ENCODE data around the gene CTTN.
"Not testable (repeated sequence)": the region's sequence is repeated elsewhere in the genome, so short reads cannot be mapped to it uniquely, and the experiment has no call there.

Gene CTTN

DNA sequence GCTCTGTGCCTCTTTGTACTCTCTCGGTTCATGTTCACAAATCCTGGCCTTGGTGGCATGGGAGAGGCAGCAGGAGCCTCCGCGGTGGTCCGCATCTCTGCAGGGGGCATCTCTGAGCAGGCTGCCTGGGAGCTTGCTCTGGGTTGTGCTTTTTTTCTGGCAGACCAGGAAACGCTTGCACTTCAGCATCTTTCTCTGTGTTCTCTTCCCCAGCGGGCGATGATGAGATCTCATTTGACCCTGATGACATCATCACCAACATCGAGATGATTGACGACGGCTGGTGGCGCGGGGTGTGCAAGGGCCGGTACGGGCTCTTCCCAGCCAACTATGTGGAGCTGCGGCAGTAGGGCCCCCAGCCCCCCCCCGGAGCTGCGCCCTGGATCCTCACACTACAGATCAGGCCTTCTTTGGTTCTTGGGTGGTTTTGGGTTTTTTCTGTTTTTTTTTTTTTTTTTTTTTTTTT is 36.5 kb downstream of the CTTN start:
- Mint-ChIP-seq H3K9me3 (ENCODE audit: low read depth) (no peaks in the 10 kb centered on the region), H3K36me3 (no peaks in the 10 kb centered on the region), H3K4me3 (no peak overlapping the region), H3K27ac (no peak overlapping the region), H3K4me1 (ENCODE audit: low read depth) (no peaks in the 10 kb centered on the region), H3K27me3 (peaks cover 2% of the 10 kb centered on the region)

DNA sequence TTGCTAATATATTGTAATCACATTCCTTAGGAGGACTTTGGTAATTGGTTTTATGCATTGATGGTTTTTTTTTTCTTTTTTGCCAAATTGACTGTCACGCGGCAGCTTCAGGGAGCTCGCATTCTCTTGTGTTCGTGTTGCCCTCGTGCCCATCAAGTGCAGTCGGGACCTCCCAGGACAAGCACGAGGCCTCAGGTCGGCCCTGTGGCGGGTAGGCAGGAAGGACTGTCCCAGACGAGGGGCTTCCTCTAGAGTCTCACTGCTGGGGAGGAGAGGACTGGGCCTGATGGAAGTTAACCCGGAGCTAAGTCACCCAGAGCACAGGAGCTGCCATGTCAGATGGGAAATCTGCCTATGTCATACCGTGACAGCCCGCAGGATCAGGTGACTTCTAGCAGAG is 37.0 kb downstream of the CTTN start:
- Mint-ChIP-seq H3K27me3 (peaks cover 2% of the 10 kb centered on the region), H3K36me3 (no peaks in the 10 kb centered on the region), H3K4me3 (no peak overlapping the region), H3K4me1 (ENCODE audit: low read depth) (no peaks in the 10 kb centered on the region), H3K27ac (no peak overlapping the region), H3K9me3 (ENCODE audit: low read depth) (no peaks in the 10 kb centered on the region)

DNA sequence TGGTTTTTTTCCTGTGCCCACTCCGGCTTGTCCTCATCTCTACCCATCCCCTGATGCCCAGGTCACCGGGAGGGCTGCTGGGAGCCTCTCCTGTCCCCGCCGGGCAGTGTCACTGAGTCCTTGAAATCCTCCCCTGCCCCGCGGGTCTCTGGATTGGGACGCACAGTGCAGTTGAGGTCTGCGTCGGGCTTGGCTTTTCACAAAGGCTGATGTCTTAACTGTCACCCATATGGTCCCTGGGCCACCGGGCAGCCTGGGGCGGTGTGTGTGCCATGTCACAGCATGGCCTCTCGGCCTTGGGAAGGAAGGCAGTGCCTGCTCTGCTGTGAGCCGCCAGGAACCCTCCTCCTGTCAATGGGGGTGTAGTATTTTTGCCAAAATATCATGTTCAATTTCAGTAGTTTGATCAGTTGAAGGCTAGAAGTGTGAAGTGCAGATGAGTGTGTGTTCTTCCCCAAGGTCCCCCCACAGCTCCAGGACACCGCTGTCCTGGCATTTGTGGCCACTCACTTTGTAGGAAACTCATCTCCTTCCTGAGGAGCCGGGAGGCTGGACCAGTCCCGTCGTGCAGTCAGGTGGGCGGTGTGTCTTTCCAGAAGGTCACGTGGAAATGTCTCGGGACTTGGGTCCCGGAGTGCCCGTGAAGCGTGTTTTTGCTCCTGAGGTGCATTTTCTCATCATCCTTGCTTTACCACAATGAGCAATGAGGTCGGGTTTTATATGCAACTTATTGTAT is 37.6 kb downstream of the CTTN start:
- H3K36me3 Mint-ChIP-seq, result no peaks in the 10 kb centered on the region
- no peak overlapping the region for H3K27ac Mint-ChIP-seq
- peaks cover 2% of the 10 kb centered on the region for H3K27me3 Mint-ChIP-seq
- H3K4me3 Mint-ChIP-seq, result no peak overlapping the region
- H3K9me3 Mint-ChIP-seq (ENCODE audit: low read depth), result no peaks in the 10 kb centered on the region
- no peaks in the 10 kb centered on the region for H3K4me1 Mint-ChIP-seq (ENCODE audit: low read depth)

DNA sequence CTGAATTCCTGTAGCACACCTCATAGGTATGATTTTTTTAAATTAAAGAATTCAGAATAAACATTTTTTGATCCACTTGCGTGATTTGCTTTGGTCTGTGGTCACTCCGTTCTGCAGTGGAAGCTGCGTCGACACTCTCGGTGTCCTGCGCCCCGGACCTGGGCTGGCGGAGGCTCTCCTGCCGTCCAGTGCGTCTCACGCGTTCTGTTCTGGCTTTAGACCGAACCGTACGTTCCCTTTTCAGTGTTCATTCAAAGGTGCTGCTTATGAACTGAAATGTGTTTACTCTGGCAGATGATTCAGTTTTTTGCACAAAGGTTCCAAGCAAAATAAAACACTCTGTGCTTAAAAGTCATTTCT is 38.2 kb downstream of the CTTN start:
- Mint-ChIP-seq H3K36me3 (no peaks in the 10 kb centered on the region), H3K27ac (no peak overlapping the region), H3K4me3 (no peak overlapping the region), H3K4me1 (ENCODE audit: low read depth) (no peaks in the 10 kb centered on the region), H3K9me3 (ENCODE audit: low read depth) (no peaks in the 10 kb centered on the region), H3K27me3 (peaks cover 2% of the 10 kb centered on the region)

DNA sequence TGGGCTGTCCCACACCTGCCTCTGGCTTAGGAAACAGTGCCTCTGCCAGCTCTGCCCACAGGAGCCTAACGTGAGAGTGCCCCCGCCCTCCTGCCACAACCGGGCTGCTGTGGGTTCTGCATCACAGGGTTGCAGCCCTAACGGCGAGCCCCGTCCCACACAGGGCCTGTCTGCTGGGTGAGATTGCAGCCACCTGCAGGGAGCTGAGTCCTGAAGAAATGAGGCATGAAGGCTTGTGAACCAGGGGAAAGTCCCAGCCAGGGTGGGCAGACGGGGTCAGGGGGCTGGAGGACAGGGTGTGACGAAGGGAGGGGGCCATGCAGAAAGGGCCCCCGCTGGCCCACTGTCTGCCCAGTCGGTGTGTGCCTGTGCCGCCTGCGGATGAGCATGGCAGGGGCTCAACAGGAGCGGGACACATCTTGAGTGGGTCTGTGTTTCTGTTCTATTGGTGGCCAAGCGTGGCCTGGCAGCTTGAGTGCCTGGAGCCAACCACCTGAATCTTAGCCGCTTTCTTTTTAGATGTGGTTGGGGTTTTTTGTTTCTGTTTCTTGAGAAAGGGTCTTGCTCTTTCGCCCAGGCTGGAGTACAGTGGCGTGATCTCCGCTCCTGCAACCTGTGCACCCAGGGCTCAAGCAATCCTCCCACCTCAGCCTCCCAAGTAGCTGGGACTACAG is 38.9 kb downstream of the CTTN start:
- no peak overlapping the region for H3K4me3 Mint-ChIP-seq
- H3K9me3 Mint-ChIP-seq (ENCODE audit: low read depth), result no peaks in the 10 kb centered on the region
- no peaks in the 10 kb centered on the region for H3K36me3 Mint-ChIP-seq
- no peaks in the 10 kb centered on the region for H3K4me1 Mint-ChIP-seq (ENCODE audit: low read depth)
- H3K27ac Mint-ChIP-seq, result no peak overlapping the region
- H3K27me3 Mint-ChIP-seq, result peaks cover 5% of the 10 kb centered on the region

DNA sequence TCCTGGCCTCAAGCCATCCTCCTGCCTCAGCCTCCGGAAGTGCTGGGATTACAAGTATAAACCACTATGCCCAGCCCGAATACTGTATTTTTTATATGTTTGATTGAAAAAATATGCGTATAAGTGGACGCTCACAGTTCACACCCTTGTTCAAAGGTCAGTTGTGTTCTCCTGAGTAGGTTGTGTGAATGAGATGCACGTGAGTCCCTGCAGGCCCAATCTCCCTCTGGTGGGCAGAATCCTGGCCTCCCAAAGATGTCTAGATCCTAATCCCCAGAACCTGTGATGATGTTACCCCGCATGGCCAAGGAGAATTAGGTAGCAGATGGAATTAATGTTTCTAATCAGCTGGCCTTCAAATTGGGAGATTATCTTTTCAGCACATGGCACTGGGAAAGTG is 41.9 kb downstream of the CTTN start:
- H3K36me3 Mint-ChIP-seq, result no peaks in the 10 kb centered on the region
- H3K4me3 Mint-ChIP-seq, result no peak overlapping the region
- H3K27ac Mint-ChIP-seq, result no peak overlapping the region
- no peaks in the 10 kb centered on the region for H3K4me1 Mint-ChIP-seq (ENCODE audit: low read depth)
- peaks cover 8% of the 10 kb centered on the region for H3K27me3 Mint-ChIP-seq
- H3K9me3 Mint-ChIP-seq (ENCODE audit: low read depth), result no peaks in the 10 kb centered on the region

DNA sequence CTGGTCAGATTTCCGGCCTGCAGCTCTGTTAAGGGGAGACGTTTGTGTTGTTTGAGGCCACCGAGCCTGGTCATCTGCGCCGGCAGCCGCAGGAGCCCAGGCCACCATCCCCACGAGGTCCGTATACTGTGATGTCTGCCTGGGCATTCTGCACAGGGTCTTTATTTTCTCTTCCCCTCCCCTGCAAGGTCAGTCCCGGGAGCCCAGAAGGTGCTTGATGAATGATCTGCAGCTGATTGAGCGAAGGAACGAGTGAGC is 45.4 kb downstream of the CTTN start:
- no peaks in the 10 kb centered on the region for H3K4me1 Mint-ChIP-seq (ENCODE audit: low read depth)
- no peak overlapping the region for H3K4me3 Mint-ChIP-seq
- peaks cover 11% of the 10 kb centered on the region for H3K27me3 Mint-ChIP-seq
- no peak overlapping the region for H3K27ac Mint-ChIP-seq
- H3K9me3 Mint-ChIP-seq (ENCODE audit: low read depth), result peaks cover 5% of the 10 kb centered on the region
- peaks cover 4% of the 10 kb centered on the region for H3K36me3 Mint-ChIP-seq

DNA sequence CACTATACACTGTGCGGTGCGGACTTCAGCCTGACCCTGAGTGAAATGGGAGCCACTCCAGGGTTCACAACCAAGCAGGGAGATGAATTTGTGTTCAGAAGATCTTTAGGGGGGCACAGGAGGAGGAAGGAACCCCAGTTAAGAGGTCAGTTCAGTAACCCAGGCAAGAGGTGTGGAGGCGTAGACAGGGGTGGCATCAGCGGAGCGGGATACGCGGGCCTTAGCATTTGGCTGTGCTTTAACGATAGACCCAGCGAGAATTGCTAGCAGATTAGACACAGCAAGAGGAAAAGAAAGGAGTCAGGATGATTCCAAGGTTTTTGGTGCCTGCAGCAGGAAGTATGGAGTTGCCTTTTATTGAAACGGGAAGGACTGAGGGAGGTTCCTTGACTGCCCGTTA is 46.8 kb downstream of the CTTN start:
- H3K36me3 Mint-ChIP-seq, result peaks cover 13% of the 10 kb centered on the region
- peaks cover 12% of the 10 kb centered on the region for H3K27me3 Mint-ChIP-seq
- H3K4me1 Mint-ChIP-seq (ENCODE audit: low read depth), result no peaks in the 10 kb centered on the region
- H3K9me3 Mint-ChIP-seq (ENCODE audit: low read depth), result peaks cover 19% of the 10 kb centered on the region
- H3K27ac Mint-ChIP-seq, result no peak overlapping the region
- no peak overlapping the region for H3K4me3 Mint-ChIP-seq

DNA sequence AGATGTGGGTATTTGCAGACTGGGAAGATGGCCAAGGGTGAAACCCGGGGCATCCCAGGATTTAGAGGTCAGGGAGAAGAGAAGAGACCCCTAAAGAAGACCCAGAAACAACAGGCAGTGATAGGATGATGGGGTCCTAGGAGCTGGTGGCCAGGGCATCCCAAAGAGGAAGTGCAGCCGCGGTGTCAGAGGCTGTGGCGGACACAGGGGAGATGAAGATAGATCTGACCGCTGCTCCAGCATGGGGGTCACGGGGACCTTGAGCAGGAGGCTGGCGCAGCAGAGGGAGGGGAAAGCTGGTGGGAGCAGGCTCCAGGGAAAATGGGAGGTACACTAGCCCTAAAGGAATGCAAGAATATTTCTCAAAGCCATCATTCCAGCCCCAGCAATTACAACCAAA is 47.3 kb downstream of the CTTN start:
- Mint-ChIP-seq H3K4me1 (ENCODE audit: low read depth) (no peaks in the 10 kb centered on the region), H3K9me3 (ENCODE audit: low read depth) (peaks cover 22% of the 10 kb centered on the region), H3K36me3 (peaks cover 15% of the 10 kb centered on the region), H3K27ac (no peak overlapping the region), H3K27me3 (peaks cover 12% of the 10 kb centered on the region), H3K4me3 (no peak overlapping the region)

DNA sequence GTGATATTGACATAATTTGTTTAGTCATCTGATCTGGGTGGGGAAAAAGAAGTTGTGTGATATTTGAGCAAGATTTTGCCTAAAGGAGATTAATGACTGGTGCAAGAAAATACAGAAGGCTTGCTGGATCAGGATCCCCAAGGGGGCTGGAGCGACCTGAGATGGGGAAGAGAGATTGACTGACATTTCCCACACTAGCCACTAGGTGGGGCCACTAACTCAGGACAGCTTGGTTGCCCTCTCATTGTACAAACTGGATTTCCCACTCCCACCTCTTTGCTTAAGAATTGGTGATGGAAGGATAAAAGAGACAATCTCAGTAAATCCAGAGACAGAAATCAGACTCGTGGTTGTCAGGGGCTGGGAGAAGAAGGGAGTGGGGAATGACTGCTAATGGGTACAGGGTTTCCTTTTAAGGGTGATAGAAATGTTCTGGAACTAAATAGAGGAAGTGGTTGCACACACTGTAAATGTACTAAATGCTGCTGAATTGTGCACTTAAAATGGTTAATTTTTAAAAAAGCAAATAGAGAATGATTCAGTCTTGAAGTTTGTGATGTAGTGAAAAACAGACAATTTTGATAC is 50.7 kb downstream of the CTTN start:
- Mint-ChIP-seq H3K4me1 (ENCODE audit: low read depth) (no peaks in the 10 kb centered on the region), H3K36me3 (peaks cover 15% of the 10 kb centered on the region), H3K27me3 (peaks cover 10% of the 10 kb centered on the region), H3K9me3 (ENCODE audit: low read depth) (peaks cover 22% of the 10 kb centered on the region), H3K4me3 (no peak overlapping the region), H3K27ac (no peak overlapping the region)

DNA sequence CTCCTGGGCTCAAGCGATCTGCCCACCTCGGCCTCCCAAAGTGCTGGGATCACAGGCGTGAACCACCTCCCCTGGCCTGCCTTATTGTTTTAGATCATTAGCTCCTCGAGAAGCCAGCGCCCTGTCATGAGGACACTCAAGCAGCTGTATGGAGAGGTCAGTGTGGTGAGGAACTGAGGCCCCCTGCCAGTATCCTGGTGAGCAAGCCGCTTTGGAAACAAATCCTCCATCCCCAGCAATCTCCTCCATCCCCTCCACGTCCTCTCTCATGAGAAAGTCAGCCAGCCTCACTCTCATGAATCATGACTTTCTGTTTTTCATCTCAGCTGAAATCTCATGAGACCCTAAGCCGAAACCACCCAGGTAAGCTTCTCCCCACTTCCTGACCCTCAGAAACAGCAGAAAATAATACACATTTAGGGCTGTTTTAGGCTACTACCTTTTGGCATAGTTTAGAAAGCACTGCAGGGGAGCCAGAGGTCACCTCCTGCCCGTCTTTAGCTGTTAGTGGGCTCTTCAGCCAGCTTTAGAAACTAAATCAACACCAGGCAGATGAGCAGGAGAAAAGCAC is 56.0 kb downstream of the CTTN start:
- Mint-ChIP-seq H3K4me3 (no peak overlapping the region), H3K27ac (no peak overlapping the region), H3K4me1 (ENCODE audit: low read depth) (no peaks in the 10 kb centered on the region), H3K36me3 (peaks cover 6% of the 10 kb centered on the region), H3K27me3 (peaks cover 4% of the 10 kb centered on the region), H3K9me3 (ENCODE audit: low read depth) (peaks cover 11% of the 10 kb centered on the region)

DNA sequence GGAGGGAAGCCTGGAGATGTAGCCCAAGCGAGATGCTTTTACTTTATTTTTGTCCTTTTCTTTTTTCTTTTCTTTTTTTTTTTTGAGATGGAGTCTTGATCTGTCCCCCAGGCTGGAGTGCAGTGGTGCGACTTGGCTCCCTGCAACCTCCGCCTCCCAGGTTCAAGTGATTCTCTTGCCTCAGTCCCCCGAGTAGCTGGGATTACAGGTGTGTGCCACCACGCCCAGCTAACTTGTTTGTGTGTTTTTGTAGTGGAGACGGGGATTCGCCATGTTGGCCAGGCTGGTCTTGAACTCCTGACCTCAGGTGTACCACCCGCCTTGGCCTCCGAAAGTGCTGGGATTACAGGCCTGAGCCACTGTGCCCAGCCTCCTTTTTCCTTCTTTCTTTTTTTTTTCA is 56.5 kb downstream of the CTTN start:
- H3K4me1 Mint-ChIP-seq (ENCODE audit: low read depth); H3K27me3 Mint-ChIP-seq; H3K27ac Mint-ChIP-seq; H3K9me3 Mint-ChIP-seq (ENCODE audit: low read depth); H3K4me3 Mint-ChIP-seq; H3K36me3 Mint-ChIP-seq: not testable (repeated sequence)

DNA sequence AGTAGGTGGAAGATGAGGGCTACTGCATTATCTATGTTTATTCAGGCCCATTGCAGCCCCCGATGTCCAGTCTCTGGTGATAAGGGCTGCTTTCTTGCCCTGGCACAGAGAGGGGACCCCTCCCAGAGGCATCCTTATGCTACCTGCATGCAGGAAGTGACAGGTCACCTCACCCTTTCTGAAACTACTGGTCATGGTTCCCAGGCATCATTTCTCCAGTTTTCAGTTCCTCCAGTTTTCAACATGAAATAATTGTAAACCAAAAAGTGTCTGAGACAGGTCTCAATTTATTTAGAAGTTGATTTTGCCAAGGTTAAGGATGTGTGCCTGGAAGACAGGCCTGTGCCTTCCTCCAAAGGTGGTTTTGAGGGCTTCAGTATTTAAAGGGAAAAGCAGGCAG is 57.0 kb downstream of the CTTN start:
- peaks cover 4% of the 10 kb centered on the region for H3K27me3 Mint-ChIP-seq
- no peaks in the 10 kb centered on the region for H3K4me1 Mint-ChIP-seq (ENCODE audit: low read depth)
- peaks cover under 1% of the 10 kb centered on the region for H3K9me3 Mint-ChIP-seq (ENCODE audit: low read depth)
- no peak overlapping the region for H3K4me3 Mint-ChIP-seq
- no peak overlapping the region for H3K27ac Mint-ChIP-seq
- no peaks in the 10 kb centered on the region for H3K36me3 Mint-ChIP-seq

DNA sequence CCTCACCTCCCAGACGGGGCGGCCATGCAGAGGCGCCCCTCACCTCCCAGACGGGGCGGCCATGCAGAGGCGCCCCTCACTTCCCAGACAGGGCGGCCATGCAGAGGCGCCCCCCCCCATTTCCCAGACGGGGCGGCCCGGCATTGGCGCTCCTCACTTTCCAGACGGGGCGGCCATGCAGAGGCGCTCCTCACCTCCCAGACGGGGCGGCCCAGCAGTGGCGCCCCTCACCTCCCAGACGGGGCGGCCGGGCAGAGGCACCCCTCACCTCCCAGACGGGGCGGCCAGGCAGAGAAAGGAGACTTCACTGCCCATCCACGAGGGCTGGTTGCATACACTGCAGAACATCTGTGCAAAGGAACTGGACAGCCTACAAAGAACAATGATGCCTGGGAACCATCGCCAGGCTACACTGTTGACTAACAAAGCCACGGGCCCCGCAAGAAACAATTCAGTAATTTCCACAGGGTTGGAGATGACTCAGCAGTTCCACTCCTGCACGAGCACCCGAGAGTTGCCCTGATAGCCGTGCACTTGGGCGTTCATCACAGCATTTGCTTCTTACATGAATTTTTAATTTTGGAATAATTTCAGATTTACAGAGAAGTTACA is 58.7 kb downstream of the CTTN start:
- Mint-ChIP-seq H3K27ac (no peak overlapping the region), H3K9me3 (ENCODE audit: low read depth) (no peaks in the 10 kb centered on the region), H3K4me1 (ENCODE audit: low read depth) (no peaks in the 10 kb centered on the region), H3K27me3 (peaks cover 5% of the 10 kb centered on the region), H3K36me3 (no peaks in the 10 kb centered on the region), H3K4me3 (no peak overlapping the region)

DNA sequence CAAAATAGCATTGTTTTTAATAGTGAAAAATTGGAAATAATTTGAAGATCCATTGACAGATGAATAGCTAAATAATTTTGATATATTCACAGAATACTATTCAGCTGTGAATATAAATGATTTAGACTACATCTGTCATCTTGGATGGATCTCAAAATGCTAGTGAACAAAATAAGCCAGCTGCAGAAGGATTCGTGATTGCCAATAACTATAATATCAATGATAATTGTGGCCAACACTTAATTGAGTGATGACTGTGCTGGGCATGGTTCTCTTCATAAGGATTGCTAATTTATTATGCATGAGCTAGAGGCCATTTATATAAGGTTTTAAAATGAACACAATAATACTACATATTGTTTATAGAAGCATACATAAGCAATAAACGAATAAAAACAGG is 60.4 kb downstream of the CTTN start:
- peaks cover 8% of the 10 kb centered on the region for H3K27me3 Mint-ChIP-seq
- no peaks in the 10 kb centered on the region for H3K36me3 Mint-ChIP-seq
- H3K27ac Mint-ChIP-seq, result no peak overlapping the region
- no peaks in the 10 kb centered on the region for H3K4me1 Mint-ChIP-seq (ENCODE audit: low read depth)
- H3K4me3 Mint-ChIP-seq, result no peak overlapping the region
- H3K9me3 Mint-ChIP-seq (ENCODE audit: low read depth), result no peaks in the 10 kb centered on the region
